ENCODE results near the gene RAI1. TPM values are rescaled to one million over a fixed set of nuclear protein-coding genes. Genes with fewer than 3 reads are reported as not detected.
"Not testable (repeated sequence)": the region's sequence is repeated elsewhere in the genome, so short reads cannot be mapped to it uniquely, and the experiment has no call there.

Gene RAI1
- total and polyA plus RNA-seq, 9 donors: 1.5 to 57.7 (median 35.3) TPM

GRCh38 chr17:17685775-17686291, 4.6 kb downstream of the RAI1 start:
- Histone ChIP-seq H3K36me3 (no peaks in the 10 kb centered on the region), H3K9me3 (no peaks in the 10 kb centered on the region), H3K4me1 (ENCODE audit: insufficient read depth) (peaks cover 25% of the 10 kb centered on the region), H3K4me3 (no peak overlapping the region), H3K27me3 (no peaks in the 10 kb centered on the region), H3K27ac (peak overlapping the region; percentile 7 to 17)
- no peak for TF ChIP-seq EP300 (IDR thresholded peaks at IDR 0.05)
- no peak for TF ChIP-seq POLR2A (IDR thresholded peaks at IDR 0.05)
- TF ChIP-seq, protein P1, sequence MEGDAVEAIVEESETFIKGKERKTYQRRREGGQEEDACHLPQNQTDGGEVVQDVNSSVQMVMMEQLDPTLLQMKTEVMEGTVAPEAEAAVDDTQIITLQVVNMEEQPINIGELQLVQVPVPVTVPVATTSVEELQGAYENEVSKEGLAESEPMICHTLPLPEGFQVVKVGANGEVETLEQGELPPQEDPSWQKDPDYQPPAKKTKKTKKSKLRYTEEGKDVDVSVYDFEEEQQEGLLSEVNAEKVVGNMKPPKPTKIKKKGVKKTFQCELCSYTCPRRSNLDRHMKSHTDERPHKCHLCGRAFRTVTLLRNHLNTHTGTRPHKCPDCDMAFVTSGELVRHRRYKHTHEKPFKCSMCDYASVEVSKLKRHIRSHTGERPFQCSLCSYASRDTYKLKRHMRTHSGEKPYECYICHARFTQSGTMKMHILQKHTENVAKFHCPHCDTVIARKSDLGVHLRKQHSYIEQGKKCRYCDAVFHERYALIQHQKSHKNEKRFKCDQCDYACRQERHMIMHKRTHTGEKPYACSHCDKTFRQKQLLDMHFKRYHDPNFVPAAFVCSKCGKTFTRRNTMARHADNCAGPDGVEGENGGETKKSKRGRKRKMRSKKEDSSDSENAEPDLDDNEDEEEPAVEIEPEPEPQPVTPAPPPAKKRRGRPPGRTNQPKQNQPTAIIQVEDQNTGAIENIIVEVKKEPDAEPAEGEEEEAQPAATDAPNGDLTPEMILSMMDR (IDR thresholded peaks at IDR 0.05): no peak
- intact Hi-C loops (cut with DNase I): loop anchor here in 3 of 4 donors (10.0 kb wide), 4 partner anchors 69 to 349 kb away; partner anchors contain the start of genes ATPAF2 (in 1 of the 3) and GID4 (in 1 of the 3)
- 11 to 13% (median 12%) methylated on average over 14 of the region's 14 CpGs for WGBS, 3 donors
- peak in 1 of 5 donors; percentile 65 for DNase-seq

GRCh38 chr17:17689312-17689711, 8.1 kb downstream of the RAI1 start:
- 88 to 92% (median 90%) methylated on average over 4 of the region's 4 CpGs for WGBS, 3 donors
- H3K4me1 ChIP-seq (ENCODE audit: insufficient read depth): peaks cover 34% of the 10 kb centered on the region

DNA sequence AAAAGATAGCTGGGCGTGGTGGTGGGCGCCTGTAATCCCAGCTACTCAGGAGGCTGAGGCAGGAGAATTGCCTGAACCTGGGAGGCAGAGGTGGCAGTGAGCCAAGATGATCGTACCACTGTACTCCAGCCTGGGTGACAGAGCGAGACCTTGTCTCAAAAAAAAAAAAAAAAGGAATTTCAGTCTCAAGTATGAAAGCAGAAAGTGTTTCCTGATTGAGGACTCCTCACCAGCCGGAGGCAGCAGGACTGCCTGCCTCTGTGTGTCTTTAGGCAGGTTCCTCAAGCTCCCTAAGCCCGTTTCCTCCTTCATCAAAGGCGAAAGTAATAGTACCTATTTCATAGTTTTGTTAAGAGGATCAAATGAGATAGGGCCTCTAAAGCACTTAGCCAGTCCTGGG, 9.0 kb downstream of the RAI1 start:
- not testable (repeated sequence) for DNase-seq, H3K36me3 ChIP-seq, H3K9me3 ChIP-seq, H3K27me3 ChIP-seq, H3K4me3 ChIP-seq
- 81 to 88% (median 81%) methylated on average over 7 of the region's 7 CpGs for WGBS, 3 donors
- intact Hi-C loops (cut with DNase I): loop anchor here in 1 of 4 donors (10.0 kb wide), 1 partner anchor 115 kb away; no protein-coding TSS in a partner anchor
- peaks cover 33% of the 10 kb centered on the region for H3K4me1 ChIP-seq (ENCODE audit: insufficient read depth)
- peak overlapping the region in 1 of 2 donors; percentile 72 for H3K27ac ChIP-seq

More at GRCh38 chr17:17689312-17689711, 8.1 kb downstream of the RAI1 start:
- H3K36me3 ChIP-seq: no peaks in the 10 kb centered on the region
- H3K27me3 ChIP-seq: no peaks in the 10 kb centered on the region
- intact Hi-C loops (cut with DNase I): loop anchor here in 3 of 4 donors (10.0 kb wide), 4 partner anchors 65 to 345 kb away; partner anchors contain the start of genes ATPAF2 (in 1 of the 3) and GID4 (in 1 of the 3)
- TF ChIP-seq POLR2A (IDR thresholded peaks at IDR 0.05) (no peak), EP300 (IDR thresholded peaks at IDR 0.05) (no peak)
- TF ChIP-seq, protein P1 (IDR thresholded peaks at IDR 0.05): no peak
- DNase-seq: no peak
- H3K4me3 ChIP-seq: no peak overlapping the region
- no peak overlapping the region for H3K27ac ChIP-seq
- H3K9me3 ChIP-seq: no peaks in the 10 kb centered on the region

DNA sequence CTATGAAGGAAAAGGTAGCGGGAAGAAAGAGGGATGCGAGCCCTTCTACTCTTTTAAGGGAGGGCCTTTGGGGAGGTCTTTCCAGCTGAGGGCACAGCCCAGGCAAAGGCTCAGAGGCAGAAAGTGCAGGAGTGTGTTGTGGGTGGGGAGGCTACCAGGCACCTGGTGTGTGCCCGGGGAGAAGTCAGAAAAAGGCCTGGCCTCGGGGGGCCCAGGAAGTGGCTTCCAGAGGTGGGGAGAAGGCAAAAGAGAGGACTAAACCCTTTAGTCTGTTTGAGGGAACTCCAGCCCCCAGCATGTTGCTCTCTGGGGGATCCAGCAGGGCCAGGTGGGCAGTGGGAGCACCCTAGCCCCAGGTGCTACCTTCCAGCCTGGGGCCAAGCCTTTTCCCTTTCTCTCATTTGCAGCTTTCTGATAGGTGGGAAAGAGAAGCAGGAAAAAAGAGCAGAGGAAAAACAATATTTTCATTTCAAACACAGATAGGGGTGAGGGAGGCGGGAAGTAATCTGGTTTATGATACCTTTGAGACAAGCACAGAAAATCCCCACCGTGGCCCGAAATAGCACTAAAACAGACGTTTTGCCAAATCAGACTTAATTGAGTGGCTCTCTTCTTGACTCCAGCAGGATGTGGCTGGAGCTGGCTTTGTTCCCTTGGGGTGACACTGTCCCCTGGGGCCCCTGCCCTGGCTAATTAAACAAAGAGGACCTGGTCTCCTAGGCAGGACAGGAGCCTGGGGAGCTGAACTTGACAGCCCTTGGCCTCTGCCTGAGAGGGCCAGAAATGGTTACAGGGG, 10.4 kb downstream of the RAI1 start:
- intact Hi-C loops (cut with DNase I): loop anchor here in 1 of 4 donors (10.0 kb wide), 1 partner anchor 113 kb away; no protein-coding TSS in a partner anchor
- Histone ChIP-seq H3K4me1 (ENCODE audit: insufficient read depth) (peaks cover 25% of the 10 kb centered on the region), H3K9me3 (no peaks in the 10 kb centered on the region), H3K27me3 (no peaks in the 10 kb centered on the region), H3K27ac (peak overlapping the region in 1 of 2 donors; percentile 72), H3K4me3 (no peak overlapping the region), H3K36me3 (no peaks in the 10 kb centered on the region)
- WGBS, 3 donors: 29 to 41% (median 34%) methylated on average over 8 of the region's 8 CpGs
- DNase-seq: peak in 1 of 5 donors; percentile 54
- TF ChIP-seq EP300 (IDR thresholded peaks at IDR 0.05) (no peak), POLR2A (IDR thresholded peaks at IDR 0.05) (no peak)
- TF ChIP-seq, protein P1 (IDR thresholded peaks at IDR 0.05): no peak

Data from ovary (tissue), 9 donors.